Amygdala (tissue), 56 donors: ENCODE measurements around the gene GRHPR.
"Not testable (repeated sequence)": the region's sequence is repeated elsewhere in the genome, so short reads cannot be mapped to it uniquely, and the experiment has no call there.

ENCODE experiments used
- DNase-seq, 56 donors: peaks; one replicate each; lab custom pipeline; 2025; lab: John Stamatoyannopoulos, UW

Gene GRHPR

DNA sequence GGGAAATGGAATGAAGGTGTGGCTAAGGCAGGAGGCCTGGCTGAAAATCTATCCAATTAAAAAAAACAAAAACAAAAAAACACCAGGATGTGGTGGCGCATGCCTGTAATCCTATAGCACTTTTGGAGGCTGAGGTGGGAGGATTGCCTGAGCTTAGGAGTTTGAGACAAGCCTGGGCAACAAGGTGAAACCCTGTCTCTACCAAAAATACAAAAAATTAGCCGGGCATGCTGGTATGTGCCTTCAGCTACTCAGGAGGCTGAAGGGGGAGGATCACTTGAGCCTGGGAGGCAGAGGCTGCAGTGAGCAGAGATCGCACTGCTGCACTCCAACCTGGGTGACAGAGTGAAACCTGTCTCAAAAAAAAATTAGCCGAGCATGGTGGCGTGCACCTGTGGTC, 21.1 kb downstream of the GRHPR start:
- no peak for DNase-seq

DNA sequence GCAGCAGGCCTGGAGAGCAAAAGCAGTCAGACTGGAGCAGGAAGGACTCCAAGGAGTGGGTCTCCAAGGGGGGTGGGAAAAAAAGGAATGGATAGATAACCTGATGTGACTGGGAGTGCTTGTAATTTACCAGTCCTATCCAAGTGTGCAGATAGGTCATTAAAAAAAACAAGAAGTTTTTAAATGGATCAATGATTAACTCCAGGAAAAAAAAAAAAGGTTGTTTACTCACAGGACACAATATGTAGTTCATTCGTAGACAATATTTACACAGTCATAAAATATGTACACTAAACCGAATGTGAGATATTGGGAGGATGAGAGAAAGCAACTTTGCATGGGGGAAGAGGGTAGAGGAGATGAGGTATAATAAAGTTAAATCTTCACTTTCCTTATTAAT, 22.4 kb downstream of the GRHPR start:
- no peak for DNase-seq

DNA sequence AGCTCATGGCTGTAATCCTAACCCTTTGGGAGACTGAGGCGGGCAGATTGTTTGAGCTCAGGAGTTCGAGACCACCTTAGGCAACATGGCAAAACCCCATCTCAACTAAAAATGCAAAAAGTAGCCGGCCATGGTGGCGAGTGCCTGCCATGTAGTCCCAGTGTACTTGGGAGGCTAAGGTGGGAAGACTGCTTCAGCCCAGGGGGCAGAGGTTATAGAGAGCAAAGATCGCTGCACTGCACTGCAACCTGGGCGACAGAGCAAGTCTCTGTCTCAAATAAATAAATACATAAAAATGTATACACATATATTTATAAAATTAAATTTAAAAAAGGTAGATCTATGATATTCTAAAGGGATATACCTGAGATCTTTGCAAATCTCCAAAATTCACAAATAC, 23.3 kb downstream of the GRHPR start:
- DNase-seq: no peak

DNA sequence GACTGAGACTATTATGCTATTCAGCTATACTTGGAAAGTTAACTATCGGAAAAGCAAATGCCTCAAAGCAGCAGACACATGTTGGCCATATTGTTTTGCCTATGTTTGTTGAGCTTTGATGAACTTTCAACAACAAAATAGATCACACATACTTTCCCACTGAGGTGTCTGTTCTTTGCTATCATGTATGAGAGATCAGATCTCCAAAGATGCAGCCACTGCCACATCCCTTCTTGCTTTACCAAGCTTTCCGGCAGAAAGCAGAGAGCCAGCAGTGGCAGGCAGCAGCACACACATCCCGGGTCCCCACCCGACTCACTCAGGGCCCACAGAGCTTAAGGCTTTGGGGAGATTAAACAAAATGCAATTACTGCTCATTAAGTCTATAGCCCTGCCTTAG, 23.9 kb downstream of the GRHPR start:
- DNase-seq: no peak

DNA sequence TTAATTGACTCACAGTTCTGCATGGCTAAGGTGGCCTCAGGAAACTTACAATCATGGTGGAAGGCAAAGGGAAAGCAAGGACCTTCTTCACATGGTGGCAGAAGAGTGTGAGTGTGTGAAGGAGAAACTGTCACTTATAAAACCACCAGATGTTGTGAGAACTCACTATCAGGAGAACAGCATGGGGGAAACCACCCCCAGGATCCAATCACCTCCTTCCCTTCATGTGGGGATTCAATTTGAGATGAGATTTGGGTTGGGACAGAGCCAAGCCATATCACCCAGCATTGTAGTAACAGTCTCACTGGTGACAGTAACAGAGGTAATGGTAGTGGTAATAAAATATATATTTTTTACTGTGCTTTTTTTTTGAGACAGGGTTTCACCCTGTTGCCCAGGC, 24.6 kb downstream of the GRHPR start:
- DNase-seq: no peak

DNA sequence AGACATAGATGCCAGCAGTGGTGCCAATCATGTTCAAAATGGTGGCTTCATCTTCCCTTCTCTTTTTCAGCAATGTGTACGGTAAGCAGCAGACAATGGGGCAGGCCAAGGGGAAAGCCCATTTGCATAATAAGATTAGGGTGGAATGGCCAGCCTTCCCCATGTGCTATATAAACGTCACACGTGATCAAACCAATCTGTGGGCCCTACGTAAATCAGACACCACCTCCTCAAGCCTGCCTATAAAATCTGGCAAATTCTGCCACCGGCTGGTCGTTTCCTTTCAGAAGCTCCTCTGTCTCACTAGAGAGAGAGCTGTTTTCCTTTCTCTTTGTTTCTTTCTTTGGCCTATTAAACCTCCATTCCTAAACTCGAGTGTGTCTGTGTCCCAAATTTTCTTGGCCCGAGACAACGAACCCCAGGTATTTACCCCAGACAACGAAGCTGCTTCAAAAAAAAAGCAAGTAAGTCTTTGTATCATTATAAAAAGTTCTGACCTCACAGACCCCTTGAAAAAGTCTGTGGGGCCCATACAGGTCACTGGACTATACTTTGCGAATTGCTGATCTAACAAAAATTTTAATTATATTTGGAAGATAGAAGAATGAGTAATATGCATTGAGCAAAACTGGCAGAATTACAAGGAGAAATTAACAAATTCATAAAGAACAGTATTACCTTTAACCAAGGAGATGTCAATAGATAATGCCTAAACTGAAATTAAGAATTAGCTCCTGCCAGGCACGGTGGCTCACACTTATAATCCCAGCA, 27.6 kb downstream of the GRHPR start:
- peak in 36 of 56 donors; percentile 13 to 81 (median 50) for DNase-seq

DNA sequence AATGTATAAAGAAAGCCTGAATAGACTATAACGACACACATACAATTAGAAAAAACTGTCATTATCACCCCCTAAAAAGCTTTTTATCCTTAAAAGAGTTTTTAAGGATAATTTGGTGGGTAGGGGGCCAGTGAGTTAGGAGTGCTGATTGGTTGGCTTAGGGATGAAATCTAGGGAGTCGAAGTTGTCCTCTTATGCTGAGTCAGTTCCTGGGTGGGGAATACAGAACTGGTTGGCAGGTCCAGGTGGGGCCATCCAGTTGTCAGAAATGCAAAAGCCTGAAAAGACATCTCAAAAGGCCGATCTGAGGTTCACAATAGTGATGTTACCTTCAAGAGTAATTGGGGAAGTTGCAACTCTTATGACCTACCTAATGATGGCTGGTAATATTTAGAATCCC, 29.1 kb downstream of the GRHPR start:
- no peak for DNase-seq

DNA sequence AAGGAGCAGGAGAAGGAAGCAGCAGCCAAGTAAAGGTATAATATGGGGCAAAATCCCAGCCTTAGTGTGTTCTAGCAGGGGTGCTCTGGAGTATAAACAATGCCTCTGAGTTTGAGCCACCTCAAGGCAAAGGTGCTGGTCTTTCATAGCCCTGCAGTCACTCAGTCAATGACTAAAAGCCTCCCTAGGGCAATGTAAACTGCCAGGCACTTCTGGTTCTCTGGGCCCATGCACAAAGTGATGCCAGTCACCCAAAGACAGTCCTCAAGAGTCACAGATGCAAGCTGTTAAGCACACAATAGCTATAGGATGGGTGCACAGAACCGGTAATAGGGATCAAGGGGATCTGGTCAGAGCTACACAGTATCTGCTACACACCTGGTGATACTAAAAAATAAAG, 30.1 kb downstream of the GRHPR start:
- DNase-seq: no peak

DNA sequence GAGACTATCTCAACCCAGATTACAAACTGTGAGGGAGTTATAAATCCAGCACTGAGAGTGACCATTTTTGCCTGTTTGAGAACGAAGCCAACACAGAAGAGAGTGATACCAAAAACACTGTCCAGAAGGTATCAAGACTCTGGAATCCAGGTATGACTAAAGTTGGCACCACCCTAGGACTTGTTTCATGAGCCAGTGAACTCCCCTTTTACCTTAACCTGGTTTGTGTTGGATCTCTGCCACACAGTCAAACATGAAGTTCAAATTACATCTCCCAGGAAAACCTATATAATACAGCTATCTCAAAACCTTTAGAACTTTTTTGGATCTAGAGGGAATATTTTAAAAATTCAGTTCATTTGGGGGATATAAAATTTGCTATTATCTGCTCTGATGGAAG, 31.3 kb downstream of the GRHPR start:
- no peak for DNase-seq

DNA sequence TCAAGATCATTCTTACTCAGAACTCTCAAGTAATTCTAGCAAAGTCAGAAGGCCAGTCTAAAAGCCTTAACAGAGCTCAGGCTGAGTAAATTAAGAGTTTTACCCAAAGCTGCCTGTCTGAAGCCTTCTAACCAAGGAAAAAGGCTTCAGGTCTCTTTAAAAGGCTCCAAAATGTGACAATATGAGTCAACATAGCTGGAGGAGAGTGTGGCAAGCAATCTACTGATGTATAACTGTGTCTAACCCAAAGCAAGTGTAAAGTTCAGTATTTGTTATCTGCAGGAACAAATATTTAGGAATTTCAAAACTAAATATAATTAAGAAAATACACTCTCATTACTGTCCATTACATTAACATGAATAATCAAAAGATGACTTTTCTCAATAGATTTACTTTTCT, 31.7 kb downstream of the GRHPR start:
- DNase-seq: no peak

DNA sequence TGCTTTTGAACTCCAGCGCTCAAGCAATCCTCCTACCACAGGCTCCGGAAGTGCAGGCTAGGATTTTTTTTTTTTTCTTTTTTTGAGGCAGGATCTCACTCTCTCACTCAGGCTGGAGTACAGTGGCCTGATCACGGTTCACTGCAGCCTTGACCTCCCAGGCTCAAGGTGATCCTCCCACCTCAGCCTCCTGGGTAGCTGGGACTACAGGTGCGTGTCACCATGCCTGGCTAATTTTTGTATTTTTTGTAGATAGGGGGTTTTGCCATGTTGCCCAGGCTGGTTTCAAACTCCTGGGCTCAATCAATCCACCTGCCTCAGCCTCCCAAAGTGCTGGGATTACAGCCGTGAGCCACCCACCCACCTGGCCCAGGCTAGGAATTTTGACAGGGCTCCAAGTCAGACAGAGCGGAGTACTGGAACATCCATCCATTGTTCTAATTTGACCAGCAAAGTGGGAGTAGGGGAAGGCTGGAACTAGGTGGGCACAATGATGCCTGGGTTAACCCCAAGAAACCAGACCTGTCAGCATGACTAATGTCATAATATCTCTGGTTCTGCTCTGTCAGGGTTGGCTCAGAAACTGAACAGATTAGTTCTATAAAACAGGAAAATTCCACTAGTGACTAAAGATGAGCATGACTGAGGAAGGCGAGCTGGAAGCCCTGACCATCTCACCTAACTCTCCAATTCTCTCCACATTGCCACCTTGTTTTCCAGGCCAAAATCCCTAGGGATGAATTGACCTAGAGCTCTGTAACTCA, 33.6 kb downstream of the GRHPR start:
- DNase-seq: peak in 1 of 56 donors; percentile 16

DNA sequence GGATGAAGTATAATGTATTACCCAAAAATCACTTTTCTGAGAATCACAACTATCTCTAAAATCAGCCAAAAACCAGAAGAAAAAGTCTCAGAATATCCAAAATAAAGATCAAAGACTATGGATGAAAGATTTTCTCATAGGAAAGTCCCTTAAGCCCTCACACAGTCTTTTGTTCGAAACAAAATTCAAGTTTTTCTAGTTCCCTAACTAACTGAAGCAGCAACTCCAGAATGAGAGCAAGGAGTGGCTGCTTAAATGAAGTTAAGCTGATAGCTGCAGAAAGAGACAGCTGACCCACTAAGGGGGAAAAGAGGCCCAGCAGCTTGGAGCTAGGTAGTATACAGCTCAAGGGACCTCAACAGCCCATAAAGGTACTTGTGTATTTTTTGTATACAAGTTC, 34.3 kb downstream of the GRHPR start:
- DNase-seq: no peak

DNA sequence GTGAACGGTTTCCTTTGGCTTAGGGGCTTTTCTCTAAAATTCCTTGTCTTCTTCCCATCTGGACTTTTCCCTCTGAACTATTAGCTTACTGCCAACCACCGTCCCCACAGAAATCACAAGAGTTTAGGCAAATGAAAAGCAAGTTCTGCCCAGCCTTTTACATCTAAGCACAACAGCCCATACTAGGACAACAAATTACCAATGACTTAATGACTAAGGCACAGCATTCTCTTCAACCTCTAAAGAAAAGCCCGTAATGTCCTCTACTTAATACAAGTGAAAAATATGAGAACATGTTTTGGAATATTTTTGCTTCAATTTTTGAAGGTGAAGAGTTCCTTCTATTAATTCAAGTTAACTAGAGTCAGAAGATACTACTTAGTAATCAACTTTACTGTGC, 41.5 kb downstream of the GRHPR start:
- DNase-seq: no peak

DNA sequence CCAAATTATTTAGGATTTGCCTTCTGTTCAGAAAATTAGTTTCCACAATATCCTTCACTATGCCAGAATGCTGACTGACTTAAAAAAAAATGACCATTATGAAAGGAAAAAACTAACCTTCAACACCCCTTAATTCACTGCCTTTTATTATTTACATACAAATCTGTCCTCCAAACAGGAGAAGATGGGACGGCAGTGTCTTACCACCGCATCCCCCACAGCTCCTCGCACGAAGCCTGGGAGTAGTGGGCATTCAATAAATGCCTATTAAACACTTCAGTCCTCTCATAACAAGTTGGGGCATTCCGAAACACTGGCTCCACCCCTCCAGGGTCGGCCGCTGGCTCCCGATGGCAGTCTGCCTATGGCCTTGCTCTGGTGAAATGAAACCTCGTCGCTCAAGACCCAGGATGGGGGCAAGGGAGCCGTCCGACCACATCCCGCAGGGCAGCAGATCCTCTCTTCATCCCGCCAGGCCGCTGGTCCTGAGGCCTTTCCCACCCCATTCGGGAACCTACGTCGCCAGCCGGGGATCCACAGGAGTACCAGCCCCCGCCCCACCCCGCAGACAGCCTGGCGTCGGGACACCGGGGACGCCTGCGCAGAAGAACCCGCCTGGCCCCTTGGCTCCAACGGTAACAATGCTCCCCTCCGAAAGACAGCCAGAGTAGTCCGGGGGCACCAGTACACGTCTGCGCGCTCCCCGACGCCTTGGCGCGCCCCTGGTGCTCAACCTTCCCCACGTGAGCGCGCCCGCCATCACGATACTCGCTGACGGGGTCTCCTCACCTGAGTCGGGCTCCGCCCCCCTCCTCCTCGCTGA, 42.1 kb downstream of the GRHPR start:
- DNase-seq: peak in 46 of 56 donors; percentile 19 to 88 (median 78)

DNA sequence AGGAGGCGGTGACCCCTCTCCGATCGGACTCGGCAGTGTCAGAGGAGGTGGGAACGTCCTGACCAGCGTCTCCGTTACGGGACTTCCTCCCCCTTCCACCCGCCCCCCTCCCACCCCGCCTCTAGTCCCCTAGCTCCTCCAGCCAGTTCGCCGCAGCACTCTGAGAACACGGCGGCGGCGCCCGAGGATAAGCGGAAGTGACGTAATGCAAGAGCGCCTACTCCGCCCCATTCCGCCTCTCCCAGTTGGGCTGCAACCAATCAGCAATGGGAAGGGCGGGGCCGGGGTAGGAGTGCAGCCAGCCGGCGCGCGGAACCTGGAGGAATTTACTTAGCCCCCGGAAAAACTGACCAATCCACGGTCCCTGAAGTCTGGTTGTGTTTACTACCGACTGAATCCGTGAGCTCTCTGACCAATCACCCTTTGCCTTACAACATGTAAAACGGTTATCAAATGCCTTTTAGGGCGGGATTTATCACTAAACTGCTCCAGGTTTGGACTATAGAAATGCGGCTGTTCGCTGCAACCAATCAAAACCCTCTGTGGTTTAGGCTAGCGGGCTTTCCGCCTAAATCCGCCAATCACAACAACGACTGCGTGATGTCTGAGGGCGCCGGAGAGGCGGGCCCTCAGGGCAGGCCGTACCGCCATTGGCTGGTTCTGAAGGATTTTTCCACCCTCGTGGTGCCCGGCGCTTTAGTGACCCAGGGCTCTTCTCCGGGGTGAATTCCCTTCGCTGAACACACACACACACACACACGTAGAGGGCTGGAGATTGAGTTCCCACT, 42.9 kb downstream of the GRHPR start, which contains the start of gene ZBTB5:
TSS of gene ZBTB5 (minus strand) at position 202 of the 788 bp plus-strand sequence. CDS start 22,899 bp downstream, outside the sequence.
- peak; percentile 88 to 100 (median 99) for DNase-seq

DNA sequence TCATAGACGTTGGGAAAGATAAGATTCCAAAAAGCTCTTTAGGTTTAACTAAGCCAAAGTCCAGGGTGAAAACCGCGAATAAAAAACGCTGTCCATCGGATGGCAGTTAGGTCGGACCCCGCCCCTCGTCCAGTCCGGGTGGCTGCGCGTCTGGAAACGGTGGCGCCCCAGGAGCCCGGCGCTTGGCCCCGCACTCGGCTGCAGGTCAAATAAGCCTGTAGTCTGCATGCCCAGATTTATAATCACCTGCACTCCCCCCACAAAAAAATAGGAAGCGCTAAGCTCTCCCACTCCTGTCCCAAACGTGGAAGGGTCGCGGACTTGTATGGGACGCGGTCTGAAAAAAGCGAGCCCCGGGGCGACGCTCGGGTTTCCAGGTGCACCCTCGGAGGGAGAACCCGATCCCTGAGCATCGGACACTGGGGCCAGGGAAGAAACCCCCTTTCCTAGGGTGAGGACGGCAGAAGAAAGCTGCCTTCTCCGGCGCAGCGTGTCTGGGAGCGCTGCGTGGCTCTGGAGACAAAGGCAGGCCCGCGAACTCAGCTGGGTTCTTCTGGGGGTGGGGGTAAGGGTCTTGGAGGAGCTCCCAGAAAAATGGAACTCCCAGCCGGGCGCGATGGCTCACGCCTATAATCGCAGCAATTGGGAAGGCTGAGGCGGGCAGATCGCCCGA, 43.7 kb downstream of the GRHPR start:
- peak in 42 of 56 donors; percentile 12 to 78 (median 60) for DNase-seq

DNA sequence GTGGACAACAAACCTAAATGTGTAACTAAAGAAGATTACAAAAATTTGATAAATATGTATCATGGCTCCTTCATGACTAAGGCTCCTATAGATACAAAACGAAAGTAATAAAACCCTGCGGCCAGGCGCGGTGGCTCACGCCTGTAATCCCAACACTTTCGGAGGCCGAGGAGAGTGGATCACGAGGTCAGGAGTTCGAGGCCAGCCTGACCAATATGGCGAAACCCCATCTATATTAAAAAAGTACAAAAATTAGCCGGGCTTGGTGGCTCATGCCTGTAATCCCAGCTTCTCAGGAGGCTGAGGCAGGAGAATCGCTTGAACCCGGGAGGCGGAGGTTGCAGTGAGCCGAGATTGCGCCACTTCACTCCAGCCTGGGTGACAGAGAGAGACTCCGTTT, 45.0 kb downstream of the GRHPR start:
- DNase-seq: not testable (repeated sequence)

DNA sequence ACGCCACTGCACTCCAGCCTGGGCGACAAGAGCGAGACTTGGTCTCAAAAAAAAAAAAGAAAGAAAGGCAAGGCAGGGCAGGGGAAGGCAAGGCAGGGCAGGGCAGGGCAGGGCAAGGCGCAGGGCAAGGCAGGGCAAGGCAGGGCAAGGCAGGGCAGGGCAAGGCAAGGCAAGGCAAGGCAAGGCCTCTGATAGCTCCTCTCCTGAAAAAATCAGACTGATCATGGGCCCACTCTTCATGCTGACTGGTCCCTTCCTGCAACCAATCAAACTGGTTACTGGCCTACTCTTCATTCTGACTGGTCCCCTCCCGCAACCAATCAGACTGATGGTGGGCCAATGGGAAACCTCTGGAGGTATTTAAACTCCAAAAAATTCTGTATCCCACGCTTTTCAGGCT, 46.1 kb downstream of the GRHPR start:
- no peak for DNase-seq

DNA sequence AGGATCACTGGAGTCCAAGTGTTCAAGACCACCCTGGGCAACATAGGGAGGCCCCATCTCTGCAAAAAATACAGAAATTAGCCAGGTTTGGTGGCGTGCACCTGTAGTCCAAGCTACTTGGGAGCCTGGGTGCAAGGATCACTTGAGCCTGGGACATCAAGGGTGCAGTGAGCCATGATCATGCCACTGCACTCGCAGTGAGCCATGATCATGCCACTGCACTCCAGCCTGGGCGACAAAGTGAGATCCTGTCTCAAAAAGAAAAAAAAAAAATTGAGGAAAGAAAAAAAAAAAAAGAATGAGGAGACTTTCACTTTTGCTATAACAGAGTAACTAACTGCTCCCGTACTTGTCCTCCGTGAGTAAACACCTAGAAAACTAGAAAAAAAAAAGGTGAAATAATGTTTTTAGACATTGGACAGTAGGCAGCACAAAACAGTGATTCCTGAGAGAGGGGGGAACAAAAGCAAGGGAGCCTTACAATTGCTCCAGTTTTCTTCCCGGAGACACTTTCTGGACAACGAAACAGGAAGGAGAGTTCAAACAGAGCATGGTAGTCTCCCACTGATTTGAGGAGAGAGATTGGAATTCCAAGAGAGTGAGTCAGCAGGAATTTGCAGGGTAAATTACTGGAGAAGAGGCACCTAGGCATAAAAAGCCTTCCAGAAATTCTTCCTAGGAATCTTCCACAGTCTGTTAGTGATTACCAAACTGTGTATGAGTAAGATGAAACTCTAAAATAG, 49.6 kb downstream of the GRHPR start:
- no peak for DNase-seq
